SH-SY5Y (cell line): ENCODE measurements around the gene SLC7A8.

Experiments used
- GATA2 ChIP-seq: IDR thresholded peaks from 2 replicates; pipeline ENCODE4 v1.6.1; 2011; ENCODE audit warnings: mild to moderate bottlenecking, low read depth, low read length
- GATA3 ChIP-seq: IDR thresholded peaks from 2 replicates; pipeline ENCODE4 v1.6.1; 2011; ENCODE audit warnings: low read depth, mild to moderate bottlenecking, low read length, moderate library complexity

DNA sequence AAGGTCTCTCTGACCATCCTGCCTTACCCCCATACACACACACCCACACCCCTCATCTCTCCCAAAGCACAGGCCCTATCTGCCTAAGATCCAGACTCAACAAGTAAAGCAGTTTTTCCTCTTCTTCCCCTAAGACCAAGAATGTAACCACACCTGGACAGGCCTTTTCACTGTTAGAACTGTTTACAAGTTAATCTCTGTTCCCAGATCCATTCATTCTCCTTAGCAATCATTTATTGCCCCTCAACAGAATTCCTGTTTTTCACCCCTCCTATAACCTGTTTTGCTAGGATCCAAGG, 76.8 kb downstream of the SLC7A8 start:
- no peak for TF ChIP-seq GATA2
- TF ChIP-seq GATA3, result no peak
